ENCODE data around the gene GPC3.

- TF ChIP-seq NFYB (CRISPR knock-in tag; conservative IDR thresholded peaks at IDR 0.05; ENCODE audit: low read depth) (no peak), ZNF317 (CRISPR knock-in tag; IDR thresholded peaks at IDR 0.05; ENCODE audit: borderline replicate concordance, low read depth) (no peak), FOXJ3 (CRISPR knock-in tag; IDR thresholded peaks at IDR 0.05; ENCODE audit: borderline replicate concordance) (no peak), CTCF (IDR thresholded peaks at IDR 0.05) (no peak), SP1 (CRISPR knock-in tag; conservative IDR thresholded peaks at IDR 0.05) (no peak)
- TF ChIP-seq, protein P1, sequence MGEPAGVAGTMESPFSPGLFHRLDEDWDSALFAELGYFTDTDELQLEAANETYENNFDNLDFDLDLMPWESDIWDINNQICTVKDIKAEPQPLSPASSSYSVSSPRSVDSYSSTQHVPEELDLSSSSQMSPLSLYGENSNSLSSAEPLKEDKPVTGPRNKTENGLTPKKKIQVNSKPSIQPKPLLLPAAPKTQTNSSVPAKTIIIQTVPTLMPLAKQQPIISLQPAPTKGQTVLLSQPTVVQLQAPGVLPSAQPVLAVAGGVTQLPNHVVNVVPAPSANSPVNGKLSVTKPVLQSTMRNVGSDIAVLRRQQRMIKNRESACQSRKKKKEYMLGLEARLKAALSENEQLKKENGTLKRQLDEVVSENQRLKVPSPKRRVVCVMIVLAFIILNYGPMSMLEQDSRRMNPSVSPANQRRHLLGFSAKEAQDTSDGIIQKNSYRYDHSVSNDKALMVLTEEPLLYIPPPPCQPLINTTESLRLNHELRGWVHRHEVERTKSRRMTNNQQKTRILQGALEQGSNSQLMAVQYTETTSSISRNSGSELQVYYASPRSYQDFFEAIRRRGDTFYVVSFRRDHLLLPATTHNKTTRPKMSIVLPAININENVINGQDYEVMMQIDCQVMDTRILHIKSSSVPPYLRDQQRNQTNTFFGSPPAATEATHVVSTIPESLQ (CRISPR knock-in tag; IDR thresholded peaks at IDR 0.05): no peak
Observed at GRCh38 chrX:134032441-134032840, 47.0 kb upstream of the GPC3 start.
